ENCODE measurements around the gene TMEM191C. TPM values are rescaled to one million over a fixed set of nuclear protein-coding genes. Genes with fewer than 3 reads are reported as not detected.

The TMEM191C gene
- total and polyA plus RNA-seq, 2 of the 4 experiments (the other 2 are of a cell fraction), result 0.36 to 0.75 TPM

- Histone ChIP-seq H3K79me1 (ENCODE audit: low read depth in 1 of 2, low read length in 2 of 2) (peaks cover 4 to 33% of the 10 kb centered on the region in 2 experiments), H3K9me1 (ENCODE audit: insufficient read depth, low read length) (no peaks in the 10 kb centered on the region), H2AK9ac (replicated peaks; ENCODE audit: low read depth, low read length, poor library complexity) (no peak overlapping the region), H3K4me2 (ENCODE audit: low read depth, low read length) (no peak overlapping the region), H2AK5ac (ENCODE audit: low read depth, low read length) (no peak overlapping the region), H2AFZ (replicated peaks; ENCODE audit: low read length, poor library complexity) (no peak overlapping the region), H4K8ac (ENCODE audit: low read depth in 2 of 2, low read length in 2 of 2) (no peak overlapping the region), H2BK120ac (ENCODE audit: low read depth, low read length) (no peak overlapping the region), H3K9ac (ENCODE audit: low read depth, low read length) (no peak overlapping the region), H4K20me1 (ENCODE audit: insufficient read depth, low read length) (peaks cover 32% of the 10 kb centered on the region; the same call in 1 of the 2 replicates), H3K4ac (ENCODE audit: low read depth, low read length) (no peak overlapping the region), H3K4me3 (ENCODE audit: insufficient read depth, low read depth, low read length) (no peak overlapping the region), H4K5ac (ENCODE audit: low read depth, low read length) (no peak overlapping the region), H3K56ac (ENCODE audit: extremely low read depth, insufficient read depth, low read length) (no peak overlapping the region), H3K23ac (ENCODE audit: low read depth, low read length) (no peak overlapping the region), H3K36me3 (ENCODE audit: control insufficient read depth, insufficient read depth, low read length) (peaks cover 36% of the 10 kb centered on the region), H2BK20ac (ENCODE audit: low read depth, low read length) (no peak overlapping the region), H3K4me1 (ENCODE audit: control insufficient read depth, insufficient read depth, low read length) (no peaks in the 10 kb centered on the region; the same call in 1 of the 2 replicates), H4K91ac (ENCODE audit: insufficient read depth, low read depth, low read length) (no peak overlapping the region), H3K9me3 (ENCODE audit: control insufficient read depth, insufficient read depth, low read length) (no peaks in the 10 kb centered on the region), H3K14ac (replicated peaks; ENCODE audit: low read depth, low read length) (no peak overlapping the region), H2BK15ac (ENCODE audit: low read depth, low read length) (no peak overlapping the region), H3K27ac (ENCODE audit: insufficient read depth, low read length) (no peak overlapping the region), H3K18ac (ENCODE audit: low read depth, low read length) (no peak overlapping the region), H3K27me3 (ENCODE audit: control insufficient read depth, insufficient read depth, low read length) (no peaks in the 10 kb centered on the region), H2BK5ac (ENCODE audit: low read depth, low read length, poor library complexity, severe bottlenecking) (no peak overlapping the region)
- no TSS peak for BruUV-seq (replicated peaks)
- TF ChIP-seq MXI1 (IDR thresholded peaks at IDR 0.05; ENCODE audit: borderline replicate concordance, low read depth, low read length) (no peak), CEBPB (IDR thresholded peaks at IDR 0.05; ENCODE audit: low read depth, low read length) (no peak), USF2 (IDR thresholded peaks at IDR 0.05; ENCODE audit: low read depth, low read length) (no peak), CHD1 (IDR thresholded peaks at IDR 0.05; ENCODE audit: low read depth, low read length) (no peak), MAZ (IDR thresholded peaks at IDR 0.05; ENCODE audit: borderline replicate concordance, low read depth, low read length) (no peak), RFX5 (IDR thresholded peaks at IDR 0.05; ENCODE audit: low read depth, low read length) (no peak), NFE2L2 (IDR thresholded peaks at IDR 0.05; ENCODE audit: low read depth, low read length) (no peak), MAFK (IDR thresholded peaks at IDR 0.05; ENCODE audit: low read depth, low read length) (no peak), POLR2A (IDR thresholded peaks at IDR 0.05; ENCODE audit: low read depth, low read length) (no peak), RCOR1 (IDR thresholded peaks at IDR 0.05; ENCODE audit: insufficient replicate concordance, low read length) (no peak), FOS (IDR thresholded peaks at IDR 0.05; ENCODE audit: low read depth, low read length) (no peak), SMC3 (IDR thresholded peaks at IDR 0.05; ENCODE audit: low read depth, low read length) (no peak)
- POLR2A ChIA-PET (ENCODE audit: unreplicated experiment), result no interaction called here
- WGBS, 2 experiments (ENCODE audit: extremely low coverage in 2 of 2, insufficient read length in 1 of 2), result 90% methylated on average over 24 of the region's 35 CpGs; no CpG with 5 or more reads in 1 of the 2 experiments
- ATAC-seq (ENCODE audit: low read depth) (no peak), DNase-seq (no peak)
- intact Hi-C loops (cut with micrococcal nuclease) (no loop called here), dilution Hi-C loops (cut with HindIII; ENCODE audit: low sequenced_read_pairs, unreplicated experiment) (no loop called here), in situ Hi-C loops (cut with MboI; ENCODE audit: low sequenced_read_pairs) (no loop called here)
- CTCF ChIA-PET, result no interaction called here
Observed at GRCh38 chr22:21444701-21445436, 22.3 kb upstream of the TMEM191C start.
